ENCODE results near the gene DBN1. TPM values are rescaled to one million over a fixed set of nuclear protein-coding genes. Genes with fewer than 3 reads are reported as not detected.
A peak's percentile ranks its signal among the peaks of the same experiment; 100 is the strongest.

The DBN1 gene
- total RNA-seq, 1 donor = 214 TPM

DNA sequence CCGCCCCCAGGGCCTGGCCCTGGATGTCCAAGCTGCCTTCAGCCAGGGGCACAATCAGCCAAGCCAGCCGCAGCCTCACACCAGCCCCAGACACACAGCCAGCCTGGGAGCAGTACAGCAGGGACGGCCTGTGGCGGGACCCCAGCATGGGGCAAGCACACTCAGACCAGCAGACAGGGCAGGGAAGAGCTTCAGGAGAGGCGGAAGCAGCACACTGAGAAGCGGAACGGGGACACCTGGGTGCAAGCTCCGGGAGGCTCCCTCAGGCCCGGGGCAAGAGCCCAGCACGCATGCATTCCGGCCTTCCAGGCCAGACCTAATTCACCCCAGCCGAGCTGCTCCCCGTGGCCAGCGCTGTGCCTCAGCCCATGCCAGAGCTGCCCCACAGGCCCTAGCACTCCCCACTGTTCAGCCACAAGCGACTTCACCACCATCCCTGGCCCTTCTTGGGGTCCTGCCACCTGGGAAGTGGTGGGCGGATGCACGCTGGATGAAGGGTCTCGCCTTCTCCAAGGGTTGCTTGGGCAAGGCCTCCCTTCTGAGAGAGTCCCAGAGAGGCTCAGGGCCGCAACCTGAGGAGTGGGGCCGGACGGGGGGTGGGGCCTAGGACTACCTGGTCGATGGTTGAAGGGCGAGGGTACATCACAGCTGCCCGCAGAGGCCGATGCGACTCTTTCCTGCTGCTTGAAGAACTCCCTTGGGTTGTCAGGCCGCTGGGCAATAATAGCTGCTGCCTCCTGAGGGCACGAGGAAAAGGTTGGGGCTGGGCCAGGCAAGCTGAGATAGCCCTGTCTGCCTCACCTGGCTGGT, 13.4 kb downstream of the DBN1 start:
- no peak for DNase-seq (ENCODE audit: low read depth)
- no peak for TF ChIP-seq CTCF (IDR thresholded peaks at IDR 0.05; ENCODE audit: insufficient read depth, low read depth, low read length)
- H3K4me3 ChIP-seq (ENCODE audit: low read depth, low read length) = no peak overlapping the region

DNA sequence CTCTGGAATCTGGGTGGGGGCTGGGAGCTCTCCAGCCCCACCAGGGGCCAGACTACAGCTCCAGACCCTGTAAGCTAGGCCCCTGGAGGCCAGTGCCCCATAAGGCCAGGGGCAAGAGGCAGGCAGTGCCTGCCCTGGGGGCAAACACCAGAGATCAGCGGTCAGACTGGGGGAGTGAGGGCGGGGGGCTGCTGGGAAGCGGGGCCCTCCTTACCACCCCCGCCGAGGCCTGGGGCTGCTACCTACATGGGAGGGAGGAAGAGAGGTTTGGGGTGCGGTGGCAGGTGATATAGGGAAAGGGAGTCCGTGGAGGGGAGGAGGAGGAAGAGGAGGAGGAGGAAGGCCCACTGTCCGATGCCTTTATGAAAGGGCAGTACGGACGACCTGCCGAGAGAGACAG, 14.1 kb downstream of the DBN1 start:
- DNase-seq (ENCODE audit: low read depth) = no peak
- H3K4me3 ChIP-seq (ENCODE audit: low read depth, low read length) = no peak overlapping the region
- TF ChIP-seq CTCF (IDR thresholded peaks at IDR 0.05; ENCODE audit: insufficient read depth, low read depth, low read length) = no peak

- no peak for DNase-seq (ENCODE audit: low read depth)
- no peak for TF ChIP-seq CTCF (IDR thresholded peaks at IDR 0.05; ENCODE audit: insufficient read depth, low read depth, low read length)
- H3K4me3 ChIP-seq (ENCODE audit: low read depth, low read length) = no peak overlapping the region
These were observed 14.5 kb downstream of the DBN1 start for GRCh38 chr5:177458912-177459350.

- DNase-seq (ENCODE audit: low read depth) = no peak
- no peak overlapping the region for H3K4me3 ChIP-seq (ENCODE audit: low read depth, low read length)
- TF ChIP-seq CTCF (IDR thresholded peaks at IDR 0.05; ENCODE audit: insufficient read depth, low read depth, low read length) = no peak
These were observed 15.4 kb downstream of the DBN1 start for GRCh38 chr5:177457852-177458681.

DNA sequence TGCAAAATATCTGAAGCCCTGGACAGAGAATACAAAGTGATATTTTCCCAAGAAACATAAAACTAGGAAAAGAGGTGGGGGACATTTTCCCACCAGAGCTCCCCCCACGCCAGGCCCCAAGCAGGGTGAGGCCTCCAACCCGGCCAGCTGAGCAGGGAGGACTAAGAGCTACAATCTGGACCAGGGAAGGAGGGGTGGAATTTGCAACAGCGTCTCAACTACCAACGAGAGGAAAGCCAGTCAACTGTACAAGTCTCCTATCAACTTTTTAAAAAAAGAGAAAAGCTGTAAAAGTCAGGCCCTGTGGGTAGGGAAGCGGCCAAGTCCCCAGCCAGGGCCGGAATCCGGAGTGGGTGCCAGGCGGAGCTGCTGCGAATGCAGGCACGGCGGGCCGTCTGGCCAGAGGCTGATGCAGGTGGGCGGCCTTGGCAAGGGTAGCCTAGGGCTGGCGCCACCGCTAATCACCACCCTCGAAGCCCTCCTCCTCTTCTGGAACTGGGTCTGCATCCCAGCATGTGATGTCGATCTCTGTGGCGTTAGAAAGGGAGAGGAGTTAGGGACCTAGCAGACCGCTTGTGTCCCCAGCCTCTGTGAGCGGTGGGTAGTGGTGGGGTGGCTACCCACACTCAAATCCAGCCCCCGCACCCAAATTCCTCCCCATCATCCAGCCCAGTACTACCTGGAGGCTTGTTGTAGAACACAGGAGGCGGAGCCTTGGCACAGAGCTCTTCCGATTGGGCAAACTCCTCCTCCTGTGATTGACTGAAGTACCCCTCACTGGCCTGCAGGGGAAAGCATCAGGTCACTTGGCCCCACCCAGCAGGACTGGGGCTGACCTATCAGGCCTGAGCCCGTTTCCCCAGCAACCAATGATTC, 16.2 kb downstream of the DBN1 start:
- DNase-seq (ENCODE audit: low read depth) = peak; percentile 96
- TF ChIP-seq CTCF (IDR thresholded peaks at IDR 0.05; ENCODE audit: insufficient read depth, low read depth, low read length) = peak; percentile 68
- no peak overlapping the region for H3K4me3 ChIP-seq (ENCODE audit: low read depth, low read length)

DNA sequence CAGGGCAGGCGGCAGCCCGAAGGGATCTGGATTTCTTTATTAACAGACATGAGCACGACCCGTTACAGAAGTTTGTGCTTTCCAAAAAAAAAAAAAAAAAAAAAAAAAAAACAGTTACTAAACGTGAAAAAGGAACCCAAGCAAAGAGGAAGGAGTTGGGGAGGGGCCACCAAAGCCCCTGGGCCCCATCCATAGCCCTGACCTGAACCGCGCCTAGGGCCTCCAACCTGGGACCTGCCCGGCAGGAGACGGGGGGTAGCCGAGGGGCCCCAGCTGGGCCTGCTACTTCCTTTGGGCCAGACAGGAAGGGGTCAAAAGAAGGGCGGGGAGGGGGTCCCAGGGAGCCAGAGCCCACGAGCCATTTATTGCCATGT, 16.9 kb downstream of the DBN1 start:
- no peak overlapping the region for H3K4me3 ChIP-seq (ENCODE audit: low read depth, low read length)
- no peak for TF ChIP-seq CTCF (IDR thresholded peaks at IDR 0.05; ENCODE audit: insufficient read depth, low read depth, low read length)

More for the DNA sequence above, 16.9 kb downstream of the DBN1 start:
- DNase-seq (ENCODE audit: low read depth) = no peak
